ENCODE data around the gene ARMC3.

Gene ARMC3

DNA sequence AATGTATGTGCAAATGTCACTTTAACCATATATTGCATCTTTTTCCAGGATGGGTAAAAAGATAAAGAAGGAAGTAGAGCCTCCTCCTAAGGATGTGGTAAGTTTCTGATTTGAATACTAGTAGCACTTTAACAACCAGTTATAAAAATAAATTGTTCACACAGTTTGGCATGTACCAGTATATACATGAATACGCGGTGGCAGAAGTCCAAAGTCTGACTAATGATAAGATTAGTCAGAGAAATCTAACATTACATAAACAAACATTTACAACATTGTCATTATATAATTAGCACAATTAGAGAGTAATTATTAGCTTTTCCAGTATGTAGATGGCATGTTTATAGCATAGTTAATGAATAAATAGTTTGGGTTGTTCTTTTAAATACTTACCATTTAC, 4.1 kb downstream of the ARMC3 start:
- Histone ChIP-seq H3K4me1 (ENCODE audit: insufficient read depth, low read length) (peaks cover 3% of the 10 kb centered on the region; the same call in 1 of the 2 replicates), H3K27me3 (ENCODE audit: insufficient read depth, low read length) (peaks cover 19% of the 10 kb centered on the region), H3K27ac (ENCODE audit: low read depth, low read length) (no peak overlapping the region), H3K9ac (ENCODE audit: low read depth, low read length) (no peak overlapping the region), H3K36me3 (ENCODE audit: insufficient read depth, low read length) (no peaks in the 10 kb centered on the region), H3K9me3 (ENCODE audit: insufficient read depth, low read depth, low read length) (no peaks in the 10 kb centered on the region), H3K4me3 (ENCODE audit: low read length) (no peak overlapping the region)
- 83% methylated on average over 2 of the region's 2 CpGs for WGBS

DNA sequence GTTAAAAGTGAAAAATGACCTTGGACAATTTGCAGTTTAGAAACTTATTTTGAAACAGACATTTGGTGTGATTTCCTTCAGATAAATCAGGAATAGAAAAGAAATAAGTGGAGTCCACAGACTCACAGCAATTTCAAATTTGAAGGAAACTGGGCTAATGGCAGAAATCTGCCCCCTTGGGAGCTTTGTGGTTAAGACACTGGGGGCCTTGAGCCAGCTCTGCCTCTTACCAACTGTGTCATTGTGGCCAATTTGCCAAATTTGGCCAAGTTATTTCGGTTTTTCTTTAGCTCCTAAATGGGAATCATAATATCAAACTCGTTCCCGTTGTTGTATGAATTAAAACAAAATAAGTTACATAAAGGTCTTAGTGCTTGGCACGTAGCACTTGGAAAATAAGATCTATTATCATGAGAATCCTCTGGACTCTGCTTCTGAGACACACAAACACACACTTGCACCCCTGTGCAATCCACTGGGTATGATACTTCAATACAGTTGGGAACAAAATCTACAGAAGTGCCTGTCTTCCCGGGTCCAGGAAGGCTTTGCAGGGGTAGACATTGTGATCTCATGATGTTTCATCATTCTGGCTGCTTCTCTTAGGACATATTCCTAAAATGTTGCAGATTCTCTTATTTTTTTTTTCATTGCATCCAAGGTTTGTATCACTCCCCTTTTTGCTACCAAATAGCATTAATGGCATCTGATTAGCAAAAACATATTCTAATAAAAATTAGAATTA, 4.9 kb downstream of the ARMC3 start:
- 93% methylated on average over 5 of the region's 5 CpGs for WGBS
- no peaks in the 10 kb centered on the region for H3K9me3 ChIP-seq (ENCODE audit: insufficient read depth, low read depth, low read length)
- no peak overlapping the region for H3K27ac ChIP-seq (ENCODE audit: low read depth, low read length)
- H3K36me3 ChIP-seq (ENCODE audit: insufficient read depth, low read length), result no peaks in the 10 kb centered on the region
- no peak overlapping the region for H3K4me3 ChIP-seq (ENCODE audit: low read length)
- peaks cover 12% of the 10 kb centered on the region for H3K27me3 ChIP-seq (ENCODE audit: insufficient read depth, low read length)
- H3K9ac ChIP-seq (ENCODE audit: low read depth, low read length), result no peak overlapping the region
- H3K4me1 ChIP-seq (ENCODE audit: insufficient read depth, low read length), result peaks cover 3% of the 10 kb centered on the region; the same call in 1 of the 2 replicates

GRCh38 chr10:22934726-22935125, 6.9 kb downstream of the ARMC3 start:
- no peak overlapping the region for H3K9ac ChIP-seq (ENCODE audit: low read depth, low read length)
- H3K9me3 ChIP-seq (ENCODE audit: insufficient read depth, low read depth, low read length), result no peaks in the 10 kb centered on the region
- H3K4me3 ChIP-seq (ENCODE audit: low read length), result no peak overlapping the region
- WGBS, result 93% methylated on average over 3 of the region's 3 CpGs
- no peaks in the 10 kb centered on the region for H3K27me3 ChIP-seq (ENCODE audit: insufficient read depth, low read length)
- H3K27ac ChIP-seq (ENCODE audit: low read depth, low read length), result no peak overlapping the region
- H3K4me1 ChIP-seq (ENCODE audit: insufficient read depth, low read length), result peaks cover 3% of the 10 kb centered on the region; the same call in 1 of the 2 replicates
- H3K36me3 ChIP-seq (ENCODE audit: insufficient read depth, low read length), result no peaks in the 10 kb centered on the region

DNA sequence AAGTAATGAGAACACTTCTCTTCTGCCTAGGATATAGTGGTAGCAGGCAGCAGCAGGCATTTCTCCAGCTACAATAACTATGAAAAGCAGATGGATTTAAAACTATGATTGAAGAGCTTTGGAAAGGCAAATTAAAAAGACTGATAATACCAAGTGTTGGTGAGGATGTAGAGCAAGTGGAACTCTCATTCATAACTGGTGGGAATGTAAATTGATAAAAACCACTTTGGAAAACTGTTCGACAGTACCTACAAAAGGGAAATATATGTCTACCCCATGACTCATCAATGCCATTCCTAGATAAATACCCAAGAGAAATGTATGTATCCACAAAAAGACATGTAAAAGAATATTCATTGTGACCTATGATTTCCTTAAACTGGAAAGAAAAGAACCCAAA, 14.6 kb downstream of the ARMC3 start:
- no peaks in the 10 kb centered on the region for H3K36me3 ChIP-seq (ENCODE audit: insufficient read depth, low read length)
- H3K27ac ChIP-seq (ENCODE audit: low read depth, low read length), result no peak overlapping the region
- WGBS, result no CpG with 5 or more reads among the region's 1 CpG
- H3K9me3 ChIP-seq (ENCODE audit: insufficient read depth, low read depth, low read length), result no peaks in the 10 kb centered on the region
- H3K4me3 ChIP-seq (ENCODE audit: low read length), result no peak overlapping the region
- H3K9ac ChIP-seq (ENCODE audit: low read depth, low read length), result no peak overlapping the region
- H3K4me1 ChIP-seq (ENCODE audit: insufficient read depth, low read length), result no peaks in the 10 kb centered on the region
- no peaks in the 10 kb centered on the region for H3K27me3 ChIP-seq (ENCODE audit: insufficient read depth, low read length)

DNA sequence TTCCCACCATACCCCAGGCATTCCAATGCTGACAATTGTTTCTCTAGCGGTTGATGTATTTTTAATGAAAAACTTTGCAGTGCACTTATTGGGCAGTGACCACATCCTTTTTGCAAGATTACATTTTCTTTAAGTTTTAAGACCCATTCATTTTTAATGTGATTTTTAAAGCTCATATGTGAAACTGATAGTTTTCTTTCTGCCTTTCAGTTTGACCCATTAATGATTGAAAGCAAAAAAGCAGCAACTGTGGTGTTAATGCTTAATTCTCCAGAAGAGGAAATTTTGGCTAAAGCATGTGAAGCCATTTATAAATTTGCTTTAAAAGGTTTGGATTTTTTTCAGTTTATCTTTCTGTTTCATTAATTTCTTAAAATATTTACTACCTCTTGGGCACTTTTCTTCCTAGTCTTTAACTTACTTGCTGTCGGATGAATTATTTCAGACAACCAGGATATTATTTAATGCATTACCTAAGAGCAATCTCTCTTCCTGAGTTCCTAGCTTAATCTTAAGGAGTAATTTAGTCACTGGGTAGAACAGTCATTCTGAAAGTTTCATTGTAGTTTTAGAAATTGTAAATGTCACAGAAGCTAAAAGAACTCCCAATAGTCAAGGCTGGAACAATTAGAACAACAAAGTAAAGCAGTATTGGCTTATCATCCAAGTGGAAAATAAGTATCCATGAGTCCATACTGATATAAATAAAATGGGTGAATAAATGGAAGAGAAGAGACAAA, 18.3 kb downstream of the ARMC3 start:
- H3K27ac ChIP-seq (ENCODE audit: low read depth, low read length), result no peak overlapping the region
- H3K27me3 ChIP-seq (ENCODE audit: insufficient read depth, low read length), result no peaks in the 10 kb centered on the region
- no peak overlapping the region for H3K9ac ChIP-seq (ENCODE audit: low read depth, low read length)
- peaks cover 9% of the 10 kb centered on the region; the same call in 1 of the 2 replicates for H3K9me3 ChIP-seq (ENCODE audit: insufficient read depth, low read depth, low read length)
- 100% methylated on average over 2 of the region's 2 CpGs for WGBS
- no peaks in the 10 kb centered on the region for H3K36me3 ChIP-seq (ENCODE audit: insufficient read depth, low read length)
- no peak overlapping the region for H3K4me3 ChIP-seq (ENCODE audit: low read length)
- no peaks in the 10 kb centered on the region for H3K4me1 ChIP-seq (ENCODE audit: insufficient read depth, low read length)

- Histone ChIP-seq H3K36me3 (ENCODE audit: insufficient read depth, low read length) (no peaks in the 10 kb centered on the region), H3K27ac (ENCODE audit: low read depth, low read length) (no peak overlapping the region), H3K4me1 (ENCODE audit: insufficient read depth, low read length) (peaks cover under 1% of the 10 kb centered on the region; the same call in 1 of the 2 replicates), H3K9ac (ENCODE audit: low read depth, low read length) (no peak overlapping the region), H3K4me3 (ENCODE audit: low read length) (no peak overlapping the region), H3K27me3 (ENCODE audit: insufficient read depth, low read length) (no peaks in the 10 kb centered on the region), H3K9me3 (ENCODE audit: insufficient read depth, low read depth, low read length) (peaks cover 11% of the 10 kb centered on the region; the same call in 1 of the 2 replicates)
- WGBS, result 79% methylated on average over 3 of the region's 3 CpGs
Observed at GRCh38 chr10:22954970-22955369, 27.1 kb downstream of the ARMC3 start.

DNA sequence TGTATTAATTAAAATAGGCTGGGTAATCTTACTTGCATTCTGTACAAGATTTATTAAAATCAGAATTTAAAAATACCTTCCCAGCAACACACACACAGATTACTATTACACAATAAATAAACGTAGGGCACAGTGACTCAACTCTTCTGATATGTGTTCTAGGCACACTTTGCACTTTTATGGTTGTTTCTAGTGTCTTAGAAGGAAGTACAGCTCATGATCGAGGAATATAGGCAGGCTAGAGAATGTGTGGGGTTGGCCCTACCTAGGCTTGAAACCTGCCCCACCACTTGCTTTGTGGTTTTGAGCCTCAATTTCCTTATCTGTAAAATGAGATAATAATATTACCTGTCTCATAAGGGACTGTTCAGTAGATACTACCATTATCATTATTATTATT, 30.5 kb downstream of the ARMC3 start:
- H3K36me3 ChIP-seq (ENCODE audit: insufficient read depth, low read length), result no peaks in the 10 kb centered on the region
- no peak overlapping the region for H3K27ac ChIP-seq (ENCODE audit: low read depth, low read length)
- H3K9ac ChIP-seq (ENCODE audit: low read depth, low read length), result no peak overlapping the region
- H3K4me1 ChIP-seq (ENCODE audit: insufficient read depth, low read length), result peaks cover 3% of the 10 kb centered on the region; the same call in 1 of the 2 replicates
- 100% methylated on average over 2 of the region's 2 CpGs for WGBS
- H3K4me3 ChIP-seq (ENCODE audit: low read length), result no peak overlapping the region
- peaks cover 2% of the 10 kb centered on the region; the same call in 1 of the 2 replicates for H3K9me3 ChIP-seq (ENCODE audit: insufficient read depth, low read depth, low read length)
- no peaks in the 10 kb centered on the region for H3K27me3 ChIP-seq (ENCODE audit: insufficient read depth, low read length)

- H3K27me3 ChIP-seq (ENCODE audit: insufficient read depth, low read length), result no peaks in the 10 kb centered on the region
- no peaks in the 10 kb centered on the region for H3K9me3 ChIP-seq (ENCODE audit: insufficient read depth, low read depth, low read length)
- H3K27ac ChIP-seq (ENCODE audit: low read depth, low read length), result no peak overlapping the region
- peaks cover 3% of the 10 kb centered on the region; the same call in 1 of the 2 replicates for H3K4me1 ChIP-seq (ENCODE audit: insufficient read depth, low read length)
- H3K9ac ChIP-seq (ENCODE audit: low read depth, low read length), result no peak overlapping the region
- H3K4me3 ChIP-seq (ENCODE audit: low read length), result no peak overlapping the region
- H3K36me3 ChIP-seq (ENCODE audit: insufficient read depth, low read length), result no peaks in the 10 kb centered on the region
- 90% methylated on average over 1 of the region's 2 CpGs for WGBS
Observed at GRCh38 chr10:22959292-22959691, 31.4 kb downstream of the ARMC3 start.

GRCh38 chr10:22959950-22960349, 32.1 kb downstream of the ARMC3 start:
- WGBS, result 75% methylated on average over 3 of the region's 3 CpGs
- no peak overlapping the region for H3K27ac ChIP-seq (ENCODE audit: low read depth, low read length)
- H3K4me3 ChIP-seq (ENCODE audit: low read length), result no peak overlapping the region
- H3K36me3 ChIP-seq (ENCODE audit: insufficient read depth, low read length), result no peaks in the 10 kb centered on the region
- no peaks in the 10 kb centered on the region for H3K9me3 ChIP-seq (ENCODE audit: insufficient read depth, low read depth, low read length)
- peaks cover 3% of the 10 kb centered on the region; the same call in 1 of the 2 replicates for H3K4me1 ChIP-seq (ENCODE audit: insufficient read depth, low read length)
- H3K9ac ChIP-seq (ENCODE audit: low read depth, low read length), result no peak overlapping the region
- no peaks in the 10 kb centered on the region for H3K27me3 ChIP-seq (ENCODE audit: insufficient read depth, low read length)

DNA sequence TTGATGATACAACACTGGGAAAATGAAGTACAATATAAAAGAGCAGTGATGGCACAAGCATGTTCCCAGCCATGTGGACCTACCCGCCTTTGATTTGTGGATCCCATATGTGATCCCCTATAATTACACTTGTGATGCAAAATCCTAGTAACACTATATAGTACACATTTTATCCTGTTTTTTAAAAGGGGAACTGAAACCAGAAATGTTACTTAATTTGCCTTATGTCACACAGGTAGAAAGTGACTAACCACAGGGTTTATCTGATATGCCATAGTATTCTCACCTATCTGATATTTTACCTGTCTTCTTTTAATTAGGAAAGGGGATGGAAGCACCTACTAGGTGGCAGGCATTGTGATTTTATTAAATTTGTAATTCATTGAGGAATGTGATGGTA, 35.0 kb downstream of the ARMC3 start:
- Histone ChIP-seq H3K4me1 (ENCODE audit: insufficient read depth, low read length) (peaks cover 3% of the 10 kb centered on the region; the same call in 1 of the 2 replicates), H3K4me3 (ENCODE audit: low read length) (no peak overlapping the region), H3K36me3 (ENCODE audit: insufficient read depth, low read length) (no peaks in the 10 kb centered on the region), H3K9me3 (ENCODE audit: insufficient read depth, low read depth, low read length) (no peaks in the 10 kb centered on the region), H3K9ac (ENCODE audit: low read depth, low read length) (no peak overlapping the region), H3K27ac (ENCODE audit: low read depth, low read length) (no peak overlapping the region), H3K27me3 (ENCODE audit: insufficient read depth, low read length) (no peaks in the 10 kb centered on the region)
- WGBS, result 91% methylated on average over 1 of the region's 1 CpG

- Histone ChIP-seq H3K9me3 (ENCODE audit: insufficient read depth, low read depth, low read length) (no peaks in the 10 kb centered on the region), H3K36me3 (ENCODE audit: insufficient read depth, low read length) (no peaks in the 10 kb centered on the region), H3K4me1 (ENCODE audit: insufficient read depth, low read length) (no peaks in the 10 kb centered on the region), H3K27me3 (ENCODE audit: insufficient read depth, low read length) (no peaks in the 10 kb centered on the region), H3K4me3 (ENCODE audit: low read length) (no peak overlapping the region), H3K27ac (ENCODE audit: low read depth, low read length) (no peak overlapping the region), H3K9ac (ENCODE audit: low read depth, low read length) (no peak overlapping the region)
- 93% methylated on average over 5 of the region's 5 CpGs for WGBS
Observed at GRCh38 chr10:22969704-22970103, 41.9 kb downstream of the ARMC3 start.
